ENCODE results near the gene MTX3. TPM values are rescaled to one million over a fixed set of nuclear protein-coding genes. Genes with fewer than 3 reads are reported as not detected.

Gene MTX3
- total RNA-seq, 1 experiment from 2014 or later = 22.7 TPM

DNA sequence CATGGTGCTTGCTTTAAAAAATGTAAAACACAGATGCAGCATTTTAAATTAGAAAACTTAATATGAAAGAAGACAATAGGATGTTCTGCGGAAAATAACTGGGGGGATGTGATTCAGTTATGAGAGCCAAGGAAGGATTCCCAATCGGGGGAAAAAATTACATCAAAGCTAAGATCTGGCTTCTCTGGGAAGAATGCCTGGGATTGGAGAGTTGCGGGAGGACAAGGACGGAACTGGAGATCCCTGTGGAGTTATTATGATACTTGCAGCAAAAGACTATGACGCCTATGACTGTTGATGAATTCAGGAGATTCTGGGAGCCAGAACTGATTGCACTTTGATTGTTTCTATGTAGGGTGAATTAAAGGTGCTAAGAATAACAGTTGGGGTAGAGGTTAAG, 24.6 kb downstream of the MTX3 start:
- CTCF ChIA-PET = no interaction called here
- BruUV-seq (replicated peaks) = no TSS peak
- no peak overlapping the region for H3K27ac Mint-ChIP-seq (ENCODE audit: unreplicated experiment)
- TF ChIP-seq, protein P1, sequence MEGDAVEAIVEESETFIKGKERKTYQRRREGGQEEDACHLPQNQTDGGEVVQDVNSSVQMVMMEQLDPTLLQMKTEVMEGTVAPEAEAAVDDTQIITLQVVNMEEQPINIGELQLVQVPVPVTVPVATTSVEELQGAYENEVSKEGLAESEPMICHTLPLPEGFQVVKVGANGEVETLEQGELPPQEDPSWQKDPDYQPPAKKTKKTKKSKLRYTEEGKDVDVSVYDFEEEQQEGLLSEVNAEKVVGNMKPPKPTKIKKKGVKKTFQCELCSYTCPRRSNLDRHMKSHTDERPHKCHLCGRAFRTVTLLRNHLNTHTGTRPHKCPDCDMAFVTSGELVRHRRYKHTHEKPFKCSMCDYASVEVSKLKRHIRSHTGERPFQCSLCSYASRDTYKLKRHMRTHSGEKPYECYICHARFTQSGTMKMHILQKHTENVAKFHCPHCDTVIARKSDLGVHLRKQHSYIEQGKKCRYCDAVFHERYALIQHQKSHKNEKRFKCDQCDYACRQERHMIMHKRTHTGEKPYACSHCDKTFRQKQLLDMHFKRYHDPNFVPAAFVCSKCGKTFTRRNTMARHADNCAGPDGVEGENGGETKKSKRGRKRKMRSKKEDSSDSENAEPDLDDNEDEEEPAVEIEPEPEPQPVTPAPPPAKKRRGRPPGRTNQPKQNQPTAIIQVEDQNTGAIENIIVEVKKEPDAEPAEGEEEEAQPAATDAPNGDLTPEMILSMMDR (IDR thresholded peaks at IDR 0.05; ENCODE audit: unreplicated experiment) = no peak
- no peak overlapping the region for H3K4me3 Mint-ChIP-seq (ENCODE audit: low read depth, unreplicated experiment)
- H3K27me3 Mint-ChIP-seq (ENCODE audit: unreplicated experiment) = no peaks in the 10 kb centered on the region
- H3K4me1 Mint-ChIP-seq (ENCODE audit: low read depth, unreplicated experiment) = no peaks in the 10 kb centered on the region
- no peaks in the 10 kb centered on the region for H3K9me3 Mint-ChIP-seq (ENCODE audit: low read depth, unreplicated experiment)
- DNase-seq = no peak
- no peaks in the 10 kb centered on the region for H3K36me3 Mint-ChIP-seq (ENCODE audit: insufficient read depth, unreplicated experiment)
- intact Hi-C loops (cut with micrococcal nuclease; ENCODE audit: unreplicated experiment) = no loop called here

GRCh38 chr5:79964136-79964535, 26.9 kb downstream of the MTX3 start:
- intact Hi-C loops (cut with micrococcal nuclease; ENCODE audit: unreplicated experiment) = no loop called here
- CTCF ChIA-PET = no interaction called here
- no peaks in the 10 kb centered on the region for H3K4me1 Mint-ChIP-seq (ENCODE audit: low read depth, unreplicated experiment)
- no peak overlapping the region for H3K27ac Mint-ChIP-seq (ENCODE audit: unreplicated experiment)
- H3K27me3 Mint-ChIP-seq (ENCODE audit: unreplicated experiment) = no peaks in the 10 kb centered on the region
- H3K9me3 Mint-ChIP-seq (ENCODE audit: low read depth, unreplicated experiment) = no peaks in the 10 kb centered on the region
- DNase-seq = no peak
- no peak overlapping the region for H3K4me3 Mint-ChIP-seq (ENCODE audit: low read depth, unreplicated experiment)
- BruUV-seq (replicated peaks) = no TSS peak
- no peaks in the 10 kb centered on the region for H3K36me3 Mint-ChIP-seq (ENCODE audit: insufficient read depth, unreplicated experiment)
- TF ChIP-seq, protein P1 (IDR thresholded peaks at IDR 0.05; ENCODE audit: unreplicated experiment) = no peak

DNA sequence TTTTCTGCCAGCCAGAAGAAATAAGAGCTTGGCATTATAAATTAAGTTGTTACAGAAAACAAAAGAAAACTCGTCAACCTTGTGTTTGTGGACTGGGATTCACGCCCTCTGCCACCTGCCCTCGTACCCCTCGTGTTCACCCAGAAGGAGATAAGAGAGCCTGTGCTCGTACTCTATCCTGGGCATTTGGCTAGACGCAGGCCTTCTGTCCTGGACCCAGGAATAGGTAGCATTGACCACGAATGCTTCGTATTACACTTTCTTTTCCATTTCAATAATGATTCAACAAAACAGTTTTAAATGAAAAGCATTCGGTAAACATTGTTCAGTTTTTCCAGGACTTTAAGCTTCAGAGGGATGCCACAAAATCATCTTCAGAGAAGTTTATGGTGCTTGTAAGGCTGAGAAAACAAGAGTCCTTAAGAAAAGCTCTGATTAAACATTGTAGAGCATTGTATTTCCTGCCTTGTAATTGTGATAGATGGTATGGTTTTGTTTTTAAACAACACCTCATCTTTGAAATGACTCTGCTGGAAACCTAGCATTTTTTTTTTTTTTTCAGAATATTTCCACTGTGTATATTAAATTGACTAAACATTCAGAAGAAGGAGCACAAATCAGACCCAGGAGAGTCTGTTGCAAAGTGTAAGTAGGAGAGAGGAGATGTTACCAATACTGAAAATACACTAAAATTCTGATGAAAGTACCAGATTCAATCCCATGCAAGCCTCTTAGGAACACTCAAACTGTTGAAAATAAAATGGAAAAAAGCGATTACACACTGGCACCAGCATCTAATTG, 27.6 kb downstream of the MTX3 start:
- Mint-ChIP-seq H3K36me3 (ENCODE audit: insufficient read depth, unreplicated experiment) (no peaks in the 10 kb centered on the region), H3K4me3 (ENCODE audit: low read depth, unreplicated experiment) (no peak overlapping the region), H3K9me3 (ENCODE audit: low read depth, unreplicated experiment) (no peaks in the 10 kb centered on the region), H3K27me3 (ENCODE audit: unreplicated experiment) (no peaks in the 10 kb centered on the region), H3K27ac (ENCODE audit: unreplicated experiment) (no peak overlapping the region), H3K4me1 (ENCODE audit: low read depth, unreplicated experiment) (no peaks in the 10 kb centered on the region)
- BruUV-seq (replicated peaks) = no TSS peak
- CTCF ChIA-PET = no interaction called here
- TF ChIP-seq, protein P1 (IDR thresholded peaks at IDR 0.05; ENCODE audit: unreplicated experiment) = no peak
- intact Hi-C loops (cut with micrococcal nuclease; ENCODE audit: unreplicated experiment) = no loop called here
- DNase-seq = no peak

GRCh38 chr5:79962575-79963222, 28.4 kb downstream of the MTX3 start:
- Mint-ChIP-seq H3K27ac (ENCODE audit: unreplicated experiment) (no peak overlapping the region), H3K9me3 (ENCODE audit: low read depth, unreplicated experiment) (no peaks in the 10 kb centered on the region), H3K27me3 (ENCODE audit: unreplicated experiment) (peaks cover 3% of the 10 kb centered on the region), H3K4me3 (ENCODE audit: low read depth, unreplicated experiment) (no peak overlapping the region), H3K36me3 (ENCODE audit: insufficient read depth, unreplicated experiment) (no peaks in the 10 kb centered on the region), H3K4me1 (ENCODE audit: low read depth, unreplicated experiment) (no peaks in the 10 kb centered on the region)
- CTCF ChIA-PET = no interaction called here
- BruUV-seq (replicated peaks) = no TSS peak
- intact Hi-C loops (cut with micrococcal nuclease; ENCODE audit: unreplicated experiment) = no loop called here
- TF ChIP-seq, protein P1 (IDR thresholded peaks at IDR 0.05; ENCODE audit: unreplicated experiment) = no peak
- DNase-seq = no peak

Data from Calu3 (cell line).